NCI-H2227 treated with DMSO at 0.1 percent for 48 hours (cell line): ENCODE measurements around the gene SCMH1.

ENCODE experiments used
- DNase-seq: peaks from one replicate; lab custom pipeline; 2025; lab: John Stamatoyannopoulos, UW

The SCMH1 gene

DNA sequence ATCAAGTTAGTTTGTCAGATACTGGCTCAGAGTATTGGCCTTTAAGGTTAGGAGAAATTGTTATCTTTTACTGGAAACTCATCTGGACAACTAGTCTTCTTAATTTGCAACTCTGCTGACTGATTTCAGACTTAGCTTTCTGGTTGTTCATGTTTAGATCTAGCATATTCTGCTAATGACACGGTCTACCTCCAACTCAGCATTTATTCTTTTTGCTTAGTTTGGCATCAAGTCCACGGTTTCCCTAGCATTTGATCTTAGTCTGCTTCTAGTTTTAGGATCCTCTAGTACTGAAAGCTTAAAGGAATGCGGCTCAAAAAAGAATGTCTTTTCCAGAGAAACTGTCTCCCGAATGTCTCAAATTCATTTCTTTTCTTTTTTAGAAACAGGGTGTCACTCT is 145.0 kb downstream of the SCMH1 start:
- no peak for DNase-seq

DNA sequence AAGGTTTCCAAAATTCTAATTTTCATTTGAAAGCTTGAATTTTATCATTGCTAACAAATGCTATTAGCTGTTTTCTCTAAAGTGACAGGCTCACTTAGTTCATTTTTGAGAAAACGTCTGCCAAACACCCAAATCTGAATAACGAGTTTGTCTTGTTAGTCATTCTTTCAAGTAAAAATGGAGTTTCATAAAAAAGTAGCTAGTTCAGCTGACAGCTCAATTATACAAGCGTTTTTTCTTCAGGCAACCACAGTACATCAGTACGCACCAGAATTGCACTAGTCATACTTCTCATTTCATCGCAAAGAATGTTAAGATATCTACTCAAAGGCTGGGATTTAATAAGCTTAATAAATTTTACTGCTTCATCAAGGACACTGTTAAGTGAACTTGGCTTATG is 148.3 kb downstream of the SCMH1 start:
- DNase-seq: no peak

DNA sequence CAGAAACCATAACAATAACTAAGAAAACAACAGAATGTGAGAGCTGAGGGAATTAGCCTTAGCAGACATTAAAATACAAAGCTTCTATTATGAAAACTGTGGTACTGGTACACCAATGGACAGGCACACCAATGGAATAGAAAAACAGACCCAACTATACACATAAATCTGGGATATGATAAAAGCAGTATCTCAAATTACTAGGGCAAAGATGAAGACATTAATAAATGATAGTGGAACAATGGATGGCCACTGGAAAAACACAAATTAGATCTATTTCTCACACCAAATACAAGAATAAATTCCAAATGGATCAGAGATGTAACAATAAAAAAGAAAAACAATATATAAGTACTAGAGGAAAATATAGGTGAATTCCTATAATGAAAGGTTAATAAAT is 155.2 kb downstream of the SCMH1 start:
- DNase-seq: no peak

DNA sequence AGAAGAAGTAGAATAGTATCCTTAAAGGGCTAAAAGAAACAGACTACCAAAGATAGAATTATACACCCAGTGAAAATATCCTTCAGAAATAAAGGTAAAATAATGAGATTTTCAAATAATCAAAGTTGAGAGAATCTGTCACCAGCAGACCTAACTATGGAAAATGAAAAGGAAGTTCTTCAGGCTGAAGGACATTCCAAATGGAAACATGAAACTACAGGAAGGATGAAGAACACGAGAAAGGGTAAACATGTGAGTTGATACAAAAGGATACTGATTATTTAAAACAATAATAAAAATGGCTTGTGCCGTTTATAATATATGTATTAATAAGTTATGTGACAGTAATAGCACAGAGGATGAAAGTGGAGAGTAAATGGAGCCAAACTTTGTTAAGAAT is 163.5 kb downstream of the SCMH1 start:
- no peak for DNase-seq

DNA sequence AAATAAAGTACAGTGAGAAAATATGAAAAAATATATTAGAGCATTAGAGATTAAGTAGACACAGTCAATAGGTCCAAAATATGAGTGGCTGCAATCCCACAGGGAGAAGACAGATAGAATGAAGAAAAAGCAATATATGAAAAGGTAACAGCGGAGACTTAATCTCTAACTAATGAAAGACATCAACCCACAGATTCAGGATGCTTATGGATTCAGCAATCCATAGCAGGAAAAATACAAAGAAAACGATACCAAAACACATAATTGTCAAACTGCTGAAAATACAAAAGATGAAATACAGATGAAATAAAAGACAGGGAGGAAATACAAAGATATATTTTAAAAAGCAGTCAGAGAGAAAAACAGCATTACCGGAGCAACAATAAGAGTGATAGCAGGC is 163.9 kb downstream of the SCMH1 start:
- DNase-seq: no peak

DNA sequence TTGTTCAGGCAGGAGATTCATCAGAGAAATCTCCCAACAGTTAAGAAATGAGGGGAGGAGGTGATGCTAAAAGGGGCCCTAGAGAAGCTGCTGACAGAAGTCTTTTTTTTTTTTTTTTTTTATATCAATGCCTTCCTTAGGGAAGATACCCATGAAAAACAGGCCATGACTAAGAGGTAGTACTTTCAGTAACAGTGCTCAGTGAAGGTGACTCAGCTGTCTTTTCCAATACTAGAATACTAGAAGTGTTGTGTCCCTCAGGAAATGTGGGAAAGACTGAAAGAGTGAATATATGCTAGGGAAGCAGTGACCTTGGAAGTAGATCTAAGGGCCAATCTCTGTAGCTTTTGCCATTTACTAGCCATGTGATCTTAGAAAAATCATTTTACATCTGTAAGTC is 168.1 kb downstream of the SCMH1 start:
- no peak for DNase-seq

DNA sequence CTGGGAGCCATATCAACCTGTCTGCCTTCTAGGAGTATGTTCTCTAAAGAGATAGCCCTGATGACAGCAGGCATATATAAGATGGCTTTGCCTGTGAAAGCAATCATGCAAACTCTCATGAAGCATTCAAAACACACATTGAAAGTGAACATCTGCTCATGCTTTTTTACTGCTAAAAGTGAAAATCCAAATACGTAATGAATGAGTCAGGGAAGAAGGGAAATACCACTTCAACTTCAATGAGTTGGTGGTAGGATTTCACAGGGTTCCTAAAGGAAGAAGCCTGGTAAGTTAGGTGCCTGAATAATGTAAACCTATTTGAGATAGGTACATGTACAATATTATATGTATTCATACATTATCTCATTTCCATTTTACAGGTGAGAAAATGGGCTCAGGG is 170.1 kb downstream of the SCMH1 start:
- no peak for DNase-seq

DNA sequence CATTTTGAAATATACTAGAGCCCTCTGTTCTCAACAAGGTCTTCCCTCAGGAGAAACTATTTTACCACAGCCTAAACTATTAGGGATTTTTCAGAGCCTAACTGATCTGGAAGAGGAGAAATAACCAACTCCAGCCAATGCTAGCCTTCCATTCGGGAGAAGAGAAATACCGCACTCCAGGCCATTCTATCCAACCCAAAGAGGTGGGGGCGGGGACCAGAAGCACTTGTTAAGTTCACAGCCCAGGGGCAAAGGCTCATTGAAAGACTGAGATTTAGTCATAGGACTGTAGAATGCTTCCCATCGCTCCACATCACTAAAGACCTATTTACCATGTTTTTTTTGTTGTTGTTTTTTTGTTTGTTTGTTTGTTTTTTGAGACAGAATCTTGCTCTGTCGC is 185.2 kb downstream of the SCMH1 start:
- no peak for DNase-seq

DNA sequence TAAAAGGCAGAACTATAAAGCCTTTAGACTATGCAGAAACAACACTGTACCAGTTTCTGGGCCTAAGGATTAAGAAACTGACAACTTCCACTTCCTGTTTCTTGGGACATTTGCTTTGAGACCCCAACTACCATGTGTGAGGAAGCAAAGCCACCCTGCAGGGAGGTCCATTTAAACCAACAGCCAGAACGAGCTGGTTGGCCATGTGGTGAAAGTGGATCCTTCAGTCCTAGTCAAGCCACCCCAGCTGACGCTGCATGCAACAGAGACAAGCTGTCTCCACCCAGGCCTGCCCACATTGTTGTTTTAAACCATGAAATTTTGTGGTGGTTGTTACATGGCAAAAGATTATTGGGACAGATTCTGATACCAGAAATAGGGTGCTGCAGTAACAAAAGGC is 188.8 kb downstream of the SCMH1 start:
- DNase-seq: no peak

DNA sequence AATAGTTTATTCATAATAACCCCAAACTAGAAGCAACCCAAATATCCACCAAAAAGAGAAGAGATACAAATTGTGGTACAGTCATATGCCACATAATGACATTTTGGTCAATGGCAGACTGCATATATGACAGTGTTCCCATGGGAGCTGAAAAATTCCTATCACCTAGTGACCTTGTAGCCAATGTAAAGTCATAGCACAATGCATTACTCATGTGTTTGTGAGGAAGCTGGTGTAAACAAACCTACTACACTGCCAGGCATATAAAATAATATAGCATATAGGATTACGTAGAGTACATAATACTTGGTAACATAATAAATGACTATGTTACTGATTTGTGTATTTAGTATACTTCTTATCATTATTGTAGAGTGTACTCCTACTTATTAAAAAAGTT is 191.1 kb downstream of the SCMH1 start:
- no peak for DNase-seq

DNA sequence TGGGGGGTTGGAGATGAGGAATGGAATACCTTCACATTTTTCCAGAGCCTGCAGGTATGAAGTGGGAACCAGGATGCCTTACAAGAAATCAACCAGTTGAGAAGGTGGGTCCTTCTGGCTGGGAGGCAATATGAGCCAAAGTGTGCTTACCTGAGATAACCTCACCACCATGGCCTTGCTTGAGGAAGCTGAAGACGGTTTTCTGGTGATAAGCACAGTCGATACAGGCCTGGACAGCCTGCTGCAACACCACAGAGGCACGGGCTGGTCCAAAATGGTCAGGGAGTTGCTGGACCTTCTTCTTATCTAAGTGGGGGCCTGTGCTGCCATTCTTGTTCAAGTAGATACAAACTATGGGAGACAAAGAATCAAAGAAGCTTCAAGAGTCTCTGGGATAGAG is 193.6 kb downstream of the SCMH1 start:
- DNase-seq: no peak

DNA sequence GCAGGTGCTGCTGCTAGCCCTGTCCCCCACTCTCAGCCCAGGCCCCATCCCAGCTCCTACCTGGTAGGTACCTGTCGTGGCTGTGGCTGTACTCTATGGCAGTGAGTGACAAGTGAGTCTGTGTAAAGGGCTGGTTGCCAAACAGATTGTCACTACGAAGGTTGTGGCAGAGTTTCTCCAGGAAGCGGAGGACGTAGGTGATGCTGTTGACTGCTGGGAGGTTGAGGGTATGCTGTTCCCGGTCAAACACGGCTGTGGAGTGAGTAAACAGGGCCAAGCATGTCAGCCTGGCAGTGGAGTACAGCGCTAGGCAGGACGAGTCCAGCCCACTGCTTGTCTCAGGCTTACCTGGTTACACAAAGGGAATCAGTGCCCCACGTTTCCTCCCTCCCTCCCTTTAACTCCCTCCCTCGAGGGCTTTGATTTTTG is 195.7 kb downstream of the SCMH1 start:
- no peak for DNase-seq

DNA sequence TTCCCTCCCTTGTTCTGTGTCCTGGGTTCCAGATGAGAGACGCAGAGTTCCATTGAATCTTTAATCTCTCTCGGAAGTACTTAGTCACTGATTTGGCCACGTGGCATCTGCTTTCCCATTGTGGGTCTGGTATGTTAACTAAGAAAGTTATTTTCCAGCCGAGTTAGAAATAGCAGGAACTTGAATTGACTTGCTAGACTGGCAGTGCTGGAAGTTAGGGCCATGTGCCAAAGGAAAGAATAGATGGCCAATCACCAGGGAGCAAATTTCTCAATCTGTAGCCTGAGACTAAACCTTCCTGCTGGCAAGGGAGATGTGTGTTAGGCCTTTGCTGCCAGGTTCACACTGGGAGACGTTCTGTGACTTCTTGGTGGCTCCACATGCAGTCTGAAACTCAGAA is 196.4 kb downstream of the SCMH1 start:
- no peak for DNase-seq

DNA sequence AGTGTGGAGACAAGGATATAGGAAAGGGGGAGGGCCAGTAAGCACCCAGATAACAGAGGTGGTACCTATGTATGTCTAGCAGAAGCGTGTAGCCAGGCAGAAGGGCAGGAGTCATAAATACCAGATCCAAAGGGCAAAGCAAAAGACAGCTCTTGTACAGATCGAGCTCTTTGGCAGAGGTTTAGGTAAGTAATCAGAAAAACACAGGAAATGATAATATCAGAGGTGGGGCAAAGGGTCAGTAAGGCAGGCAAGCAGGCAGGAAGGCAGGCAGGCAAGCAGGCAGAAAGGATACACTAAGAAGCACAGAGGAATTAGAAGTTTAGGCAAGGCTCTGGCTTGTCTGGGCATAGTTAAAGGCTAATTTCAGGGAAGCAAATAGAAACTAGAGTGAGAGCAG is 197.9 kb downstream of the SCMH1 start:
- DNase-seq: no peak

DNA sequence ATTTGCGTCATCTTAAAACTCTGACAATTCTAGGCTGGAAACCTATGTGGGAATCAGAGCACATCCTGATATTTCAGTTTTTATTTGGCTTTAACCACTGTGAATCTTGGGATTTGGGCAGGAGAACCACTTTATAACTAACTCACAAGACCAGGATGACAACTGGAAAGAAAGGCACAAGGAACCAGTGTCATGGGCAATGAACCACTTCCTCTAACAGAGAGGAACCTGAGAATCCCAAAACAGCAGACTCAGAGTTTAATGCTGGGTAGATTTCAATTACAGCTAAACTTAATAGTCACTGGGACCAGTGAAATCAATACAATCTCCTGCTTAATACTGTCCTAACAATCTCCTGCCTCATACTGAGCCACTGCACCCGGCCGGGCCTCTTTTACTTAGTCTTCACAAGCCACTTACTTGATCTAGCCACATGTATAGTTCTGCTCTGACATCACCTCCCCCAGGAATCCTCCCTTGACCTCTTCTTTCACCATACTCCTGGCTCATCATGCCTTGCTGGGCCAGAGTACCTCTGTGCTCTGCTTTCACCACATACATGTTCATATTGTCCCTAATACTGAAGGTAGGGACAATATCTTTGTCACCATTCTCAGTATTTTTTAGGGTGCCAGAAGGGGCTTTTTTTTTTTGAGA is 200.4 kb downstream of the SCMH1 start:
- DNase-seq: no peak

DNA sequence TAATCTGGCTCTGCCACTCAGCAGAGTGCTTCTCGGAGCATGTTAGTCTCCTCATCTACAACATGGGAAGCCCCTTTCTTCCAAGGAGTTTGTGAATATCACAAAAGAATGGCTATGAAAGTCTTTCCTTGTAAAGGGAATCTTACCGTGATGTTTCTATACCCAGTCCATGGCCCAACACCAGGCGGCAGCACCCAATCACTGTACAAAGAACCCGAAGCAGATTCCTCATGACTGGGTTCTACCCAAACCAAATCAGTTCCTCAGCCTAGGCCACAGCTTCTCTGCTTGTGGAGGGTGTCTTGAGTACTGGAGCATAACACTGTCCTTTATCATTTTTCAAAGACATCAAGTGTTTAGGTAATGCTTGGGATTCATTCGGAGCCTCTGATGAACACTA is 204.0 kb downstream of the SCMH1 start:
- no peak for DNase-seq

DNA sequence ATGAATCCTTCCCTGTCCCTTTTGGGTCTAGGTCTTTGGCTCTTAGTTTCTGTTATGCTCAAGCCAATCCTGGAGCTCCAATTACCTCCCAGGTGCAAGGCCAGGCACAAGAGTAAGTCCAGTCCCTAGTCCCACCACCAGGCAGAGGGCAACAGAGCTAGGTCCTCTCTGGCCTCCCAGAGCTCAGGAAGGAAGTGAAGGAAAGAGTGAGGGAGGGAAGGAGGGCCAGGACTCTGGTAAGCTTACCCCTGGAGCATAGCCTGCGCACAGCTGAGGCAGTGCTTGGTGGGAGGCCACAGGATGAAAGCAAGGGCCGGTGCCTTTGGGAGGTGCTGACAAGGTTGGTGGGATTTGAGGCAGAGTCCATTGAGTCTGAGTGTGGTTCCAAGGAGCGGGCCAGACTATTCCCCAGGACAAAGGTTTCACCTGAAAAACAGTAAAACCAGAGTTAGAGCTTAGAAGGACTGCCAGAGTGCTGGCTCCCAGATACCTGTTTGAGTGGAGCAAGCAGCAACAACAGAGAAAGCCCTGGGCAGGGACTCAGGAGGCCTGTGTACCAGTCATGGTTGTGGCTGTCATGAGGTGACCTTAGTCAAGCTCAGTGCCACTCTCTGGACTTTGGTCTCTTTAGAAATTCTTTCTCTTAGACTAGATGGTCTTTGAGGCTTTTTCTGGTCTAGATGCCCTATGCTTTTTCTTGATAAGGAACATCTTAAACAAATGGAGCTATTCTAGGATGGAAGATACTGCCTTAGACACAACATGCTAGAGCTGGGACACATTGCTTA is 204.8 kb downstream of the SCMH1 start:
- no peak for DNase-seq

DNA sequence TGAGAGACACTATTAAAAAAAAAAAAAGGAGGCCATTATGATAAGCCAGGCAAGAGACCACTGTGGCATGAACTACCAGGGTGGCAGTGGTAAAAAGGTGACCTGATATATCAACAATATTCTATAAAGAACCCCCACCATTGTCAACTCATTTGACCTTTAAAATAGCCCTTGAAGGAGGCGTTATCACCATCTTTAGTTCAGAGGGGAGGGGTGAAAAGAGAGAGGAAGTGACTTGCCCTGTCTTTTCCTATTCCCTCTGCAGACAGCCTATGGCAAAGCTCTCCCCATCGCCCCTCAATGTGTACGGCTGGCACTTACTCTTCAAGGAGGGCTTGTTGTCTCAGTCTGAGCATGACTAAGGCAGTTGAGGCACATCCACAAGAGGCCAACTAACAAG is 208.8 kb downstream of the SCMH1 start:
- DNase-seq: no peak

DNA sequence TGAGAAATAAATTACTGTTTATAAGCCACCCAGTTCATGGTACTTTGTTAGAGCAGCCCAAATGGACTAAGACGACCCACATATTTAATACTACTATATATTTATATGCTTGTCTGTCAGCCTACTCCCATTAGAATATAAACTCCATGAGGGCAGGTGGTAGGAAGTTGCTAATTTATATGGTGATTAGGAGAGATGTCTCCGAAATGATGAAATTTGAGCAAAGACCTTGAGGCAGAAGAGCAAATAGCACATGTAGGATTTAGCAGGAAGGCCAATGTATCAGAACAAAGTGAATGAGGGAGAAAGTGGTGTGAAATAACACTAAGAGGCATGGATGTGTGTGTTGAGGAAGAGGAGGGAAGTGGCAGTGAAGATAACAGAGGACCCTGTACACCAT is 210.0 kb downstream of the SCMH1 start:
- no peak for DNase-seq

DNA sequence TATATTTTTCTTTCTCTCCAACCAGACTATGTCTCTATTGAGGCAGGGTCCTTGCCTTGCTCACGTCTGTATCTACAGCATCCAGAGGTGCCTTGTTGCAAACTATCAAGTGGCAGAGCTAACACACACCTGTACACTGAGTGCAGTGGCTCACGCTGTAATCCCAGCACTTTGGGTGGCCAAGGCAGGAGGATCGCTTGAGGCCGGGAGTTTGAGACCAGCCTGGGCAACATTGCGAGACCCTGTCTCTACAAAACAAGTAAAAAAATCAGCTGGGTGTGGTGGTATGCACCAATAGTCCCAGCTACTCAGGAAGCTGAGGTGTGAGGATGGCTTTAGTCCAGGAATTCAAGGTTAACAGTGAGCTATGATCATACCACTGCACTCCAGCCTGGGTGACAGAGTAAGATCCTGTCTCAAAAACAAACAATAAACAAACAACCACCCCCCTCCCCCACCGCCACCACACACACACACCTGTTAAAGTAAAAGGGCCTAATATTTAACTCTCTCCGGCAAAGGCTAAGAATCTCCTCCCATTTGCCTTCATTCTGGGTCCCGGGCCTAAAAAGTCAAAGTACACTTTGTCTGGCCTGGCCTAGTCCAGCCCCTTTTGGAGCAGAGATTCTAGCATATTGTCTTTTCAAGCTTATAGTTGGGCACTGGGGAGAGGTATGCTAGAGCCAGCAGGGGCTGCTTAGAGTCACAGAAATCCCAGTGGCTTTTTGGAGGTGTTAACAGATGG is 211.1 kb downstream of the SCMH1 start:
- no peak for DNase-seq

DNA sequence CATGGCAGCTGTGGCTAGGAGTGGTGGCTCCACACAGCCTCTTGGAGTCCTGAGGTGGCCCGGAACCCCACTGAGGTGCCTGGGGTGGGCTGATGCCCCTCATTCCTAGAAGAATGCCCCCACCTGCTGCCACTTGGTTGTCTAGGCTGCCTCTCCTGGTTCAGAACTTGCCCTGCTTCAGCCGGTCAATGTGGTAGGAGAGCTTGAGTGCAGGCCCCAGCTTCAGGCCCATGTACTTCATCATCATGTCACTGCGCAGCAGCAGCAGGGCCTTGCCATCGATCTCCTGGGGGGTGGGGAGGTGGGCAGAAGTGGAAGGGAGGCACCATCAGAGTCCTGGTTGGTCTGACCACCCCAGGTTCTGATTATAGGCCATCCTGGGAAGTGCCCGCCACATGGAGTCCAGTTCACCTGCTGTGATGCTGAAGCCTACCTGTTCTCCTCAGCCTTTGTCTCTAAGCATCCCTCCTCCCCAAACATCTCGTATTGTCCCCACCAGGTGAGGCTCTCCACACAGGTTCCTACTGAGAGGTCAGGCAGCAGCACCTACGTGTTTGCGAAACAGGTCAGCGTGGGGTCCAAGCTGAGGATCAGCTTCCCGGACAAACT is 214.0 kb downstream of the SCMH1 start:
- DNase-seq: no peak

DNA sequence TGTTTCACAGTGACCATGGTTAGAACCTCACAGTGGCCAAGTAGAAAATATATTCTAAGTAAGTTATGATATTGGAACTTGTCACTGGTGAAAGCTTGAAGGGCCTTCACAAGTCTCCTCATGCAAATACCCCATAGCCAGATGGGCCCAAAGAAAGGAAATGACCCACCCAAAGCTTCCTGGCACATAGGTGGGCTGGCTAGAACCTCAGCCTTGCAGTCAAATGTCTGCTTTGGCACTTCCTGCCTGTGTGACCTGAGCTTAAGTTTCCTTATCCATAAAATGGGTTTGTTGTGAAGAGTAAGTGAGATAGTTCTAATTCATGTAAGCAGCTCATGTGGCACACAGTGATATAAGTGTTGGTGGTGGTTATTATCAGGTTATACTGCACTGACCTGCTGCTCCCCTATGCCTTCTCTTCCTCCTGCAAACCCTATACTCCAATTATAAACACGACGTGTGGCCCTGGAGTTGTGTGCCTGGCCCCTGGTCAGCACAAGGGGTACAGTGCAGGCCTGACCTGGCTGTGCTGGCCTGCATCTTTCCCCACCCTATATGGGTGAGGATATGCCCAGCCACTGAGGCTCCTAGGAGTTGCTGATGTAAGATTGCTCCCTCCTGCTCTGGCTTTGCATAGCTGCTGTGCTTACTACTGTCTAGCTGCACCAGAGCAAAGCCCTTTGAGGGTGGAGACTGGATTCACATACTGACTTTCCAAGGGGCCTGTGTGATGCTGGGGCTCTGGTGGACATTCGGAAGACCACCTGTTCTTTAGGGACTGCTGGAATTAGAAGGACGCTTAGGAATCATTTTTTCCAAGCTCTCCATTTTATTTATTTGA is 215.9 kb downstream of the SCMH1 start:
- no peak for DNase-seq
